ENCODE data around the gene PDE6B.

Gene PDE6B

DNA sequence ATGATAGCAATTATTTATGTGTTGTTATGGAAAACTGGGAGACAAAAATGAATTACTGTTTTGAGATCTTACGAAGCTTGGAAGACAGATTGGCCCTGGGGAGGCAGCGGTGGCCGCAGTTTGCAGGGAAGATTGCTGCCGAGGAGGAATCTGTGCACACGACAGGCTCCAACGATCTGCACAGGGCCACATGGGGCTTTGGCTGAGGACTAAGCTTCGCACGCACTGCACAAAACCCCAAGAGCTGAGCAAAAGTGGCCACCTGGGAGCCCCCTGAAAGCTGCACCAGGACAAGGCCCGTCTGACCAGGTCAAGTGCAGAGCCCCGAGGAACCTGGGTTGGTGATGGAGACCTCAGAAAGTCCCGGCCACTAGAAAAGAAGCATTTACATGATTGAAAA is 5.2 kb upstream of the PDE6B start:
- H3K4me3 ChIP-seq (ENCODE audit: low read length) = no peak overlapping the region

DNA sequence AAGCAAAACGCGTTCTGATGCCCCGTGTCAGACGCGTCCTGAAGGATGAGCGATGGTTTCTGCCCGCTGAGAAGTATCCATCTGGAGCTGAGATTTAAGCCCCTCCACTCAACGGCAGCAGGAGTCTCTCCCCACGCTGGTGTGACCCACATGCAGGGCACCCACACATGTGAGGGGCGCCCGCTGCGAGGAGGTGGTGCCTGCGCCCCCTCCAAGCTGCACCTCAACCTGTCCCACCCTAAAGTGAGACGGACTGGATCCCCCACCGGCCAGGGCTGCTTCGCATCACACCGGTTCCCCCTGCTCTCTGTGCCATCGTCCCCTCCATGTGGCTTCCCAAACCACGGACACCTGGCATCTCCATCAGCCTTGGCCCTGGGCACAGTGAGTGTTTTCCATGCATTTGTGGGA is 4.5 kb upstream of the PDE6B start:
- no peak overlapping the region for H3K4me3 ChIP-seq (ENCODE audit: low read length)
- DNase-seq (ENCODE audit: low read depth, low spot score) = no peak

More for the DNA sequence above, 5.2 kb upstream of the PDE6B start:
- DNase-seq (ENCODE audit: low read depth, low spot score) = no peak

DNA sequence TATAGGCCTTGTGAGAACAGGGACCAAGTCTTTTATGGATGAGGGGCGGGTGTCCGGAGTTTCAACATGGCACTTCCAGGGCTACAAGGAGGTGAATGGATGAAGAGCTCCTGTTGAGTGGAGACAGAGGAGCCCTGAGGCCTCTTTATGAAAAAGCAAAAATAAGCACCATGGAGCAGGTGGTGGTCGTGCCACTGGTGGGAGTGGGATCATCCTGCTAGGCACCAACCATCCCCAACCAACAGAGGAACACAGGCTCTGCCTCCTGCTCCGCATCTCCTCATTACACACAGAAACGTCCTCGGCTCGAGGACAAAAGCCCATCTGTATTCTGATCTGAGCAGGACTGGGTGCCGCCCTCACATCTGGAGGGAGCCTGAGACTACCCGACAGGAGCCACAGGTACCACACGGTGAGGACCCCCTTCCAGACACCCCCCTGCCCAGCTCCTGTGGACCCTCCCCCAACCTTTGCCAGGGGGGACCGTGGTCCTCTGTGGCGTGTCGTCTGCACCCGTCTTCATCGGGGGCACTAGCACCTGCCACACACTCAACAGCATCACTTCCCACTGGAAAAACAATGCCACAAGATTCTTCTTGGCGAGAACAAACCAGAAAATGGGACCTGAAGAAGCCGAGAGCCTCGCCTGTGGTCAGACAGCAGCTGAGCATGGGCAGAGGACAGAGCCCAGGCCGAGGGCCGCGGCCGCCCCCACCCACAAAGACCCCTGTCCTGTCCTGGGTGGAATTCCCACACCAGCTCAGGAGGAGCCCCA is 3.9 kb upstream of the PDE6B start:
- DNase-seq (ENCODE audit: low read depth, low spot score) = no peak

DNA sequence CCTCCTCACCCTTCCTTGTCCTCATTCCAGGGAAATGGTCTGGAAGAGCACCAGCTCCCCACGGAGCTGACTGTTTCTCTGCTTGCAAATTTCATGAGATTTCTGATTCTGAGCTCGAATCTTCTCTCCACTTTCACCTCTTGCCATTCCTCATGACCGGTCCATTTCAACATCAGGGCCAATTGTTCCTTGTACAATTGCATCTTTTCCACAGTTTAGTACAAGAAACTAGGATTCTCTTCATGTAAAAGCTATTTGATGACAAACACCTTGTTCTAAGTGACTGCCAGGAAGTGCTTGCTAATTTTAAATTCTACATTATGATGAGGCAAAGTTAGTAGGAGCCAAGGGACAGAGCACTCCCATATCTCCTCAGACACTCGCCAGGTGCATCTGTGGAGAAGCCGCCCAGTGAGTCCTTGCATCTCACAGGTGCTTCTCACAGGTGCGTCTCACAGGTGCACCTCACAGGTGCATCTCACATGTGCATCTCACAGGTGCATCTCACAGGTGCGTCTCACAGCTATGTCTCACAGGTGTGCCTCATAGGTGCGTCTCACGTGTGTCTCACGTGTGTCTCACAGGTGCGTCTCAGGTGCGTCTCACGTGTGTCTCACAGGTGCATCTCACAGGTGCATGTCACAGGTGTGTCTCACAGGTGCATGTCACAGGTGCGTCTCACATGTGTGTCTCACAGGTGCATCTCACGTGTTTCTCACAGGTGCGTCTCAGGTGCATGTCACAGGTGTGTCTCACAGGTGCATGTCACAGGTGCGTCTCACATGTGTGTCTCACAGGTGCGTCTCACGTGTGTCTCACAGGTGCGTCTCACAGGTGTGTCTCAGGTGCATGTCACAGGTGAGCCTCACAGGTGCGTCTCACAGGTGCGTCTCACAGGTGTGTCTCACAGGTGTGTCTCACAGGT is 3.0 kb upstream of the PDE6B start:
- no peak overlapping the region for H3K4me3 ChIP-seq (ENCODE audit: low read length)
- no peak for DNase-seq (ENCODE audit: low read depth, low spot score)

More for the DNA sequence above, 3.9 kb upstream of the PDE6B start:
- no peak overlapping the region for H3K4me3 ChIP-seq (ENCODE audit: low read length)

DNA sequence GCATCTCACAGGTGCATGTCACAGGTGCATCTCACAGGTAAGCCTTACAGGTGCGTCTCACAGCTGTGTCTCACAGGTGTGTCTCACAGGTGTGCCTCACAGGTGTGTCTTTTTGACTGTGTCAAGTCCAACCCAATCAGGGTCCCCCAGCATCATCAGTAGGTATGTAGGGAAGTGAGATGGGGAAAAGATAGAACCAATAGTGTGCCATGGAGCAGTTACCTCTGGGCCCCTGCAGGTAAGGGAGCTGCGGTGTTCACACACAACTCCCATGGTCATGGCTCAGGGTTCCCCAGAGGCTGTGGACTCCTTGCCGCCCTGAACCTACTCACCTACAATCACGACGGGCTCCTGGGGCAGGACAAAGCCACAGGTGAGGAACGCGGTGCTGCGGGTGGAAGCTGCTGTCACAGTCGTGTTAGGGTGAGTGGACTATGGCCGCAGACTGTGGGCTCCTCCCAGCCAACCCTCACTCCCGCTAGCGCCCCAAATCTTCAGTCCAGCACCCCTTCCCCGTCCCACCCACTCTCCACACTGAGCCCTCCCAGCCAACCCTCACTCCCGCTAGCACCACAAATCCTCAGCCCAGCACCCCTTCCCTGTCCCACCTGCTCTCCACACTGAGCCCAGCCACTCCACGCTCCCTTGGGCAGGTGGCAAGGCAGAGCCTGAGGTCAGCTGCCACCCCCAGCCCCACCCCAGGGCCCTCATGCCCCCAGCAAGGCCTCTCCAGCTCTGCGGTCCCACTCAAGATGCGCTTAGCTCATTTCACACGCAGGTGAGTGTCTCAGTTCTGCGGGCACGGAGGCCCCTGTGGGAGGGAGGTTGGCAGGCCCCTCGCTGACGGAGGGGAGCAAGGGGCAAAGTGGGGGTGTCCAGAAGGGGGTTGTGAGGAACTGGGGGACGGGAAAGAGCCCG is 2.1 kb upstream of the PDE6B start:
- no peak for DNase-seq (ENCODE audit: low read depth, low spot score)
- H3K4me3 ChIP-seq (ENCODE audit: low read length) = no peak overlapping the region

DNA sequence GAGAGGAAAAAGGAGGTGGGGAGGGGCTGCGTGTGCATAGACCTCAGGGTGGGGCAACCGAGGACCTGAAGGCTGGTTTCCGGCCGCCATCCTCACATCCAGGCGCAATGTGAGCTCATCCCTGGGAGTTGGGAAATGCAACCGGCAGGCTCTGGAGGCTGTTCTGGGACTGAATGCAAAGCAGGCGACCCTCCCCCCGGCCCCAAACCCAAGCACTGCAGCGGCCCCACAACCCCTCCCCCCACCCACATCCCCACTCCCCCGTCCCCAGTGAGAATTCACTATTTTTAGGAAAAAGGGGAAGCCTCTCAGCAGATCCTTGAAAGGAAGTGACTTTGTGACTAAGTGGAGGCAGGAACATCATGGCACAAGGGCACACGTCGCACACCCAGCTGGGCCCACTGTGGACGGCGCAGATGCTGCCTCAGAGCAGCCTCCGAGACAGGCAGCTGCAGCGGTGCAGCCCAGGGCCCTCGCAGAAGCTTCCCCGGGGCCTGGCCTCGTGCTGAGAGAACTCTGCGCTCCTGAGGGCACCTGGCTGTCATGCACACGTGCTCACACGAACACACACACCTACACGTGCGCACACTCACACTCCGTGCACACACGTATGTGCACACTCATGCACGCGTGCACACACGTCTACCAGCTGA is 1.3 kb upstream of the PDE6B start:
- no peak for DNase-seq (ENCODE audit: low read depth, low spot score)
- no peak overlapping the region for H3K4me3 ChIP-seq (ENCODE audit: low read length)

DNA sequence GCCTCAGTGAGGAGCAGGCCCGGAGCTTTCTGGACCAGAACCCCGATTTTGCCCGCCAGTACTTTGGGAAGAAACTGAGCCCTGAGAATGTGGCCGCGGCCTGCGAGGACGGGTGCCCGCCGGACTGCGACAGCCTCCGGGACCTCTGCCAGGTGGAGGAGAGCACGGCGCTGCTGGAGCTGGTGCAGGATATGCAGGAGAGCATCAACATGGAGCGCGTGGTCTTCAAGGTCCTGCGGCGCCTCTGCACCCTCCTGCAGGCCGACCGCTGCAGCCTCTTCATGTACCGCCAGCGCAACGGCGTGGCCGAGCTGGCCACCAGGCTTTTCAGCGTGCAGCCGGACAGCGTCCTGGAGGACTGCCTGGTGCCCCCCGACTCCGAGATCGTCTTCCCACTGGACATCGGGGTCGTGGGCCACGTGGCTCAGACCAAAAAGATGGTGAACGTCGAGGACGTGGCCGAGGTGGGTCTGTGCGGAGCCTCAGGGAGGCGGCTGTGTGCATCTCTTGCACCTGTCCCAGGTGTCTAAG is 323 bp downstream of the PDE6B start:
- no peak for DNase-seq (ENCODE audit: low read depth, low spot score)
- no peak overlapping the region for H3K4me3 ChIP-seq (ENCODE audit: low read length)

DNA sequence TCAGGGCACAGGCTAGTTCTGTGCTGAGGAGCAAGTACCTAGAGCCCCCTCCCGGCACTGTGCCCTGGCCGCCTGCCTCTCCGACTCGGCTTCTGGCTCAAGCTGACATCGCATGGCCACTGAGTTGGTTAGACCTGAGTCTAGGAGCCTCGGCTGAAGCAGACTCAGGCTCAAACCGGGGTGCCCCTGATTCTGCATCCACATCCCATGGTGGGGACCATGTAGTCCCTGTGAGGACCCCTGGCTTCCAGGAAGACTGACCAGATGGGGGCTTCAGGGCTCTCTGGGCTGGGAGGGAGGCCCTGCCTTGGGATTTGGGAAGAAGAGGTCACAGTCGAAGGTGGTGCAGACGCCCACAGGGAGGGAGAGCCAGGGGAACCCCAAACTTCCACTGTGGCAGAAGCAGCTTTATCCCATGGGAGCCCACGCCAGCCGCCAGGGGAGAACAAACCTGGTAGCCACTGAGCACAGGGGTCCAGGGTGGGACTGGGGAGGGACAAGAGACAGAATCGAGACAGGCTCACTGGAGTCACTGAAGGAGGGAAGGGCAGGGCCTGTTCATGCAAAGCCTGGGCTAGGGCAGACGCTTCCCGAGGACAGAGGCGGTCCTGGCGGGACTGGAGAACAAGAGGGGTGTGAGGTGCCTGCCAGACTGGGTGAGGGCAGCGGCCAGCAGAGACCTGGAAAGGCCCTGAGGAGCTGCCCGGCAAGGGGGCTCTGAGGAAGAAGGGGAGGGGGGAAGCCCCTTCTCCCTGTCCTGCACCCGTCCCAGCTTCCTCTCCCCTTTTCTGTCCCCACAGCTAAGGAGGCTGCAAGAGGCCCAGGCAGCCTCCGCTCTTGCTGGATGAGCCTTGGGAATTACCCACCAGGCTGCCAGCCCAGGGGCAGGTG is 1.1 kb downstream of the PDE6B start:
- no peak for DNase-seq (ENCODE audit: low read depth, low spot score)
- H3K4me3 ChIP-seq (ENCODE audit: low read length) = no peak overlapping the region

DNA sequence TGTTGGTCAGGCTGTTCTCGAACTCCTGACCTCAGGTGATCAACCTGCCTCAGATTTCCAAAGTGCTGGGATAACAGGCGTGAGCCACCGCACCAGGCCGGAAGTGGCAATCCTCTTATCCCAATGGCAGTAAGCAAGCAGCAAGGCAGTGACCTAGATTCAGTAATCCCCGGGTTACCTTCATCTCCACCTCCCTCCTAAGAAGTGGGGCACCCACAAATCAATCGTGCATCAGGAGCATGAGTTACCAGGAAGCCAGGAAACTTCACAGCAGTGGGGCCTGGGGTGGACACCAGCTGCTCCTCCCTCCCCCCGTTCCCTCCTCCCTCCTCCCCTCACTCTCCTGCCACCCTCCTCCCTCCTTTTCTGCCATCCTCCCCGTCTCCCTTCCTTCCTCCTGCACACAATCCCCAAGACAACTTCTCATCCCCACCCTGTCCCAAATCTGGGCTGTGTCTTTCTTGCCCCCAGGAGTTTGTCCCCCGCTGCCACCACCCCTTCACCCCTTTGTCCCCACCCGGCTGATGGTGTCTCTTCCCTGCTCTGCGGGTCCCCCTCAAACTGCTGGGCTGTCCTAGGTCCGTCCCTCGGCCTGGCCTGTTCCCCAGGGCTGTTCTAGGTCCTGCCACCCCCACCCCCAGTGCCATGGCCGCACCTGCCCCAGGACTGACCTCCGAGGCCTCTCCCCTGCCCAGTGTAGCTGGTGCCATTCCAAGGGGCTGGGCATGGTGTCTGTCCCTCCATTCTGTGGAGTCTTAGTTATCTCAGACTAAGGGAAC is 2.2 kb downstream of the PDE6B start:
- no peak for DNase-seq (ENCODE audit: low read depth, low spot score)
- H3K4me3 ChIP-seq (ENCODE audit: low read length) = no peak overlapping the region

DNA sequence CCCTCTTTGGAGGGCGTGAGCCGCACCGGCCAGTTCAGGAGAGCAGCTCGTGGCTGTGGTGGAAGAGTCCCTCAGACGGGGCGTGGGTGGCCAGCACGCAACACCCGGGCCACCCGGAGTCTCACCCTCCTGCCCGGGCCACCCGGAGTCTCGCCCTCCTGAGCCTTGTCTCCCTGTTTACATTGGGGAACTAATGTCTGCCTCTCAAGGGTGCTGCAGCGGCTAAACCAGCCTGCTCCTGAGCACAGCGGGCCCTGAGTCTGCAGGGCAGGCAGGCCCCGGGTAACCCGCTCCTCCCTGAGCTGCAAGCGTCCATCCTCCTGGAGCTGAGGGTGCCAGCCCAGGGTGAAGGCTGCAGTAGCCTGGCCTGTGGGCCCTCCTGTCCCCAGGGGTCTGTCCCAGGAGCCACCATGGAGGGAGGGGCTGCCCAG is 3.0 kb downstream of the PDE6B start:
- no peak for DNase-seq (ENCODE audit: low read depth, low spot score)
- H3K4me3 ChIP-seq (ENCODE audit: low read length) = no peak overlapping the region

DNA sequence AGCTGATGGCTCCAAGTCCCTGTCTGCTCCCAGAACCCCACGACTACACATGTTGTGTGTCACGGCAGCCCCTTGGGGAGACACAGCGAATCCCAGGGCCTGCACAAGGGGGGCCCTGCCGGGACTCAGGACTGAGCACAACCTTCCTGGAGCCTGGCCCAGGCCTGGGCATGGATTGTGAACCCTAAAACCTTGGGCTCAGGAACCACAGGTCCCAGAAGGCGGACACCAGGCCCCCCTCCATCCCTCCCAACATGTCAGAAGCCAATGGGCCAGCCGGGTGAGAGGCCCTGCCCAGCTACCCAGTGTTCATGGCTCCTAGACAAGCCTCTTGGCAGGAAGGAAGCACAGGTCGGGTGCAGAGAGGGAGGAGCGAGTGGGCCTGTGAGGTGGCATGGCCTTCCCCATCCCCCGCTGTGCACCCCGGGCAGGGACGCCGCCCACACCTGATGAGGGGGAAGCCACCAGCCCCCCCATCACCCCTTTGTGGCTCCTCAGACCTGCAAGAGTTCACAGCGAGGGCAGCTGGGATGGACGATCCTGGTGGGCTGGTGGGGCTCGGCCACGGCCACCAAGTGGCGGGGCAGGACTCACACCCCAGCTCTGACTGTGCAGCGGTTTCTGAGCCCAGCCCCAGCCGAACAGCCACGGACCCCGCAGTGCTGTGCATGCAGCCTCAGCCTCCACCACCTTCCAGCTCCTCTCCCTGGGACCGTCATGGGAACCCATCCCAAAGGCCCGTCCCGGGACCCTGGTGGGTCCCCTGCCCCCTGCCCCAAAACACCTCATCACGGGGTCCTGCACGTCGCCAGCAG is 3.7 kb downstream of the PDE6B start:
- no peak overlapping the region for H3K4me3 ChIP-seq (ENCODE audit: low read length)
- no peak for DNase-seq (ENCODE audit: low read depth, low spot score)

DNA sequence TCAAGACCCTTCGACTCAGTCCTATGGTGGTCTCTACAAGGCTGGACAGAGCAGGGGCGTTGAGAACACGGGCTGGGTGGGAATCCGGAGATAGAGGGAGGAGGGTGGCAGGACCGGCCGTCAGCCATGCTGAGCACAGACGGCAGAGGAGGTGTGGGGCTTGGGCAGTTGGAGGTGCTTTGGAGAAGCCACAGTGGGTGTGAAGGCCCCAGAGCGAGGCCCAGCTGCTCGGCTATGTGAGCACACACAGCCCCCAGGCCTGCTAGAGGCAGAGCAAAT is 4.2 kb downstream of the PDE6B start:
- no peak overlapping the region for H3K4me3 ChIP-seq (ENCODE audit: low read length)
- DNase-seq (ENCODE audit: low read depth, low spot score) = no peak

DNA sequence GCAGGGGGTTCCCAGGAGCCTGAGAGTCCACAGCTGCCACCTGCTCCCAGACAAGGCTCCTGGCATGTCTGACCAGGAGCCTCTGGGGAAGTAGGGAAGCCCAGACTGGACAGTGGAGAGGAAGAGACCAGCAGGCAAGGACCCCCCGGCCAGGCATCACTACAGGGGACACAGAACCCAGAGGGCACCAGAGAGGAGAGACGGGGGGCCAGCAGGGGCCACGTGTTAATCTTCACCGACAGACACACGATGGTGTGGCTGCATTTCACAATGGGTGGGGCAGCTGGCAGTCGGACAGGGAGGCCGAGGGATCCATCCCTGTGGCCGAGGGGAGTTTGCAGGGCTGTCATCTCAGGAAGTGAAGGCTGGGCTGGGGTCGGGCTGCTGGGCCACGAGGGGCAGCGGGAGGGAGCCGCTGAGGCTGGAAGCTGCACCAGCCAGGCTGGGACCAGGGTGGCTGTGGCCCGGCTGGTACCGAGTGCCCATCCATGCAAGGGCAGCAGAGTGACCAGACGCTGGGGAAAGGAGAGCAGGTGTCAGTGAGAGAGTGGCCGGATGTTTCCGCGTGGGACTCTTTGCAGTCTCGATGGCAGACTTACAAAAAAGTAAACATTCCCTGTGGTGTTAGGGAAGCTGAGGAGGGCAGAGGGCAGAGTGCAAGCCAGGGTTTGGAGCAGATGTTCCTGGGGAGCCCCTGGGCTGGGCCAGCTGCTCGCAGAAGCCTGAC is 4.7 kb downstream of the PDE6B start:
- DNase-seq (ENCODE audit: low read depth, low spot score) = no peak
- no peak overlapping the region for H3K4me3 ChIP-seq (ENCODE audit: low read length)

DNA sequence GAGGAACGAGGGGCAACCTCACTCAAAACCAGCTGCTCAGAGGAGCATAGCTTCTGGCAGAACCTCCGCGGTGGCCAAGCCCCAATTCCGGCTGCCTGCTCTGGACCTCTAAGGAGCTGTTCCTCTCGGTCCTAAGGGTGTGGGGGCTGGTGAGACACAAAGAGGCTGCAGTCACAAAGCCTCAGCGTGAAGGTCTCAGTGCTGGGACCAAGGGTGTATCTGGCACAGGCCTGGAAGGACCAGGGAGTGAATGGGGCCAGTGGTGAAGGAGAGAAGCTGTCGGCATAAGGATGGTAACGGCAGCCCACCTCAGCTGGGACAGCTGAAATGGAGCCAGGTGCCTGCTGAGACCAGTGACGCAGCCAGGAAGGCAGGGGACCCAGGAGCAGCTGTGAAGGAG is 5.3 kb downstream of the PDE6B start:
- H3K4me3 ChIP-seq (ENCODE audit: low read length) = no peak overlapping the region
- no peak for DNase-seq (ENCODE audit: low read depth, low spot score)

DNA sequence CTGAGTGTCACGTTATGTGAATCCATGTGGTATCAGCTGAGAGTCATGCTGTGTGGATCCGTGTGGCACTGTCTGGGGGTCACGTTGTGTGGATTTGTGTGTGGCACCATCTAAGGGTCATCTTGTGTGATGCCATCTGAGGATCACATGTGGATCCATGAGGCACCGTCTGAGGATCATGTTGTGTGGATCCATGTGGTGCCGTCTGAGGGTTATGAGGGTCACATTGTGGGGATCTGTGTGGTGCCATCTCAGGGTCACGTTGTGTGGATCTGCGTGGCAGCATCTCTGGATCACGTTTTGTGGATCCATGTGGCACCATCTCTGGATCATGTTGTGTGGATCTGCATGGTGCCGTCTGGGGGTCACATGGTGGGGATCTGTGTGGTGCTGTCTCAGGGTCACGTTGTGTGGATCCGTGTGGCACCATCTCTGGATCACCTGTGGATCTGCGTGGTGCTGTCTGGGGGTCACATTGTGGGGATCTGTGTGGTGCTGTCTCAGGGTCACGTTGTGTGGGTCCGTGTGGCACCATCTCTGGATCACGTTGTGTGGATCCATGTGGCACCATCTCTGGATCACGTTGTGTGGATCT is 6.9 kb downstream of the PDE6B start:
- no peak for DNase-seq (ENCODE audit: low read depth, low spot score)
- no peak overlapping the region for H3K4me3 ChIP-seq (ENCODE audit: low read length)

Data from Jurkat, Clone E6-1 (cell line).